GM21367 (cell line): ENCODE results near the gene R3HDM4.
"Not testable (repeated sequence)": the region's sequence is repeated elsewhere in the genome, so short reads cannot be mapped to it uniquely, and the experiment has no call there.

Experiments used
- ATAC-seq: cut with Tn5 transposase; IDR thresholded peaks from one replicate; pipeline ENCODE4 v1.9.1; 2021; ENCODE audit not compliant: unreplicated experiment

R3HDM4 gene

GRCh38 chr19:877992-878660 is 34.9 kb downstream of the R3HDM4 start:
- ATAC-seq = not testable (repeated sequence)

- no peak for ATAC-seq
Observed at GRCh38 chr19:876780-877314, 36.2 kb downstream of the R3HDM4 start.

GRCh38 chr19:876089-876488 is 36.9 kb downstream of the R3HDM4 start:
- no peak for ATAC-seq

GRCh38 chr19:875265-875879 is 37.6 kb downstream of the R3HDM4 start:
- ATAC-seq = no peak

GRCh38 chr19:873561-874041 is 39.4 kb downstream of the R3HDM4 start:
- no peak for ATAC-seq

GRCh38 chr19:873084-873483 is 39.9 kb downstream of the R3HDM4 start:
- ATAC-seq = no peak

- ATAC-seq = peak; percentile 39
Observed at GRCh38 chr19:872266-872951, 40.6 kb downstream of the R3HDM4 start.

- ATAC-seq = no peak
Observed at GRCh38 chr19:871446-872265, 41.4 kb downstream of the R3HDM4 start.

- no peak for ATAC-seq
Observed at GRCh38 chr19:870963-871401, 42.0 kb downstream of the R3HDM4 start.

- ATAC-seq = no peak
Observed at GRCh38 chr19:870314-870713, 42.7 kb downstream of the R3HDM4 start.

- no peak for ATAC-seq
Observed at GRCh38 chr19:869245-870177, 43.5 kb downstream of the R3HDM4 start.

GRCh38 chr19:868458-869244 is 44.4 kb downstream of the R3HDM4 start:
- no peak for ATAC-seq

GRCh38 chr19:867855-868457 is 45.1 kb downstream of the R3HDM4 start:
- no peak for ATAC-seq

GRCh38 chr19:867301-867793 is 45.7 kb downstream of the R3HDM4 start:
- no peak for ATAC-seq

GRCh38 chr19:866769-867300 is 46.2 kb downstream of the R3HDM4 start:
- ATAC-seq = no peak

GRCh38 chr19:863315-863620 is 49.8 kb downstream of the R3HDM4 start:
- no peak for ATAC-seq

GRCh38 chr19:862581-863314 is 50.3 kb downstream of the R3HDM4 start:
- ATAC-seq = no peak
